Glutamatergic neuron (in vitro differentiated cells): ENCODE results near the gene SYS1. TPM values are rescaled to one million over a fixed set of nuclear protein-coding genes. Genes with fewer than 3 reads are reported as not detected.

ENCODE experiments used
- DNase-seq: peaks from one replicate; pipeline ENCODE4 v3.0.0; 2022
- H3K27ac Mint-ChIP-seq: one replicate; pipeline ENCODE4 v1.8.0; 2020; ENCODE audit warnings: mild to moderate bottlenecking, mixed read lengths, inconsistent platforms; ENCODE audit not compliant: unreplicated experiment
- H3K27me3 Mint-ChIP-seq: one replicate; pipeline ENCODE4 v1.8.0; 2020; ENCODE audit warnings: mild to moderate bottlenecking, moderate library complexity, mixed read lengths, inconsistent platforms; ENCODE audit not compliant: unreplicated experiment
- H3K36me3 Mint-ChIP-seq: one replicate; pipeline ENCODE4 v1.8.0; 2020; ENCODE audit warnings: mild to moderate bottlenecking, mixed read lengths, inconsistent platforms; ENCODE audit not compliant: unreplicated experiment
- H3K4me1 Mint-ChIP-seq: one replicate; pipeline ENCODE4 v1.8.0; 2020; ENCODE audit warnings: mild to moderate bottlenecking, low read depth, mixed read lengths, inconsistent platforms; ENCODE audit not compliant: unreplicated experiment
- H3K4me3 Mint-ChIP-seq: one replicate; pipeline ENCODE4 v1.8.0; 2020; ENCODE audit warnings: mild to moderate bottlenecking, mixed read lengths, inconsistent platforms; ENCODE audit not compliant: unreplicated experiment
- H3K9me3 Mint-ChIP-seq: one replicate; pipeline ENCODE4 v1.8.0; 2020; ENCODE audit warnings: mild to moderate bottlenecking, moderate library complexity, mixed read lengths, inconsistent platforms; ENCODE audit not compliant: unreplicated experiment
- total RNA-seq: library from RNA; stranded (reverse); fragmentation: NEBNext Ultra II Directional; extraction: Animal tissue kit (Norgen Biotek cat#: 25700); gene quantifications from one replicate; pipeline ENCODE4 v1.2.1, GENCODE V29; 2021; ENCODE audit not compliant: unreplicated experiment
- TF ChIP-seq, protein P1 (sequence below): fragments of 200-600 bp; sonication (generic); IDR thresholded peaks from one replicate; pipeline ENCODE4 v1.5.0; 2021; ENCODE audit not compliant: partially characterized antibody, unreplicated experiment

Gene SYS1
- total RNA-seq, 1 donor from 2014 or later: 17.7 TPM

DNA sequence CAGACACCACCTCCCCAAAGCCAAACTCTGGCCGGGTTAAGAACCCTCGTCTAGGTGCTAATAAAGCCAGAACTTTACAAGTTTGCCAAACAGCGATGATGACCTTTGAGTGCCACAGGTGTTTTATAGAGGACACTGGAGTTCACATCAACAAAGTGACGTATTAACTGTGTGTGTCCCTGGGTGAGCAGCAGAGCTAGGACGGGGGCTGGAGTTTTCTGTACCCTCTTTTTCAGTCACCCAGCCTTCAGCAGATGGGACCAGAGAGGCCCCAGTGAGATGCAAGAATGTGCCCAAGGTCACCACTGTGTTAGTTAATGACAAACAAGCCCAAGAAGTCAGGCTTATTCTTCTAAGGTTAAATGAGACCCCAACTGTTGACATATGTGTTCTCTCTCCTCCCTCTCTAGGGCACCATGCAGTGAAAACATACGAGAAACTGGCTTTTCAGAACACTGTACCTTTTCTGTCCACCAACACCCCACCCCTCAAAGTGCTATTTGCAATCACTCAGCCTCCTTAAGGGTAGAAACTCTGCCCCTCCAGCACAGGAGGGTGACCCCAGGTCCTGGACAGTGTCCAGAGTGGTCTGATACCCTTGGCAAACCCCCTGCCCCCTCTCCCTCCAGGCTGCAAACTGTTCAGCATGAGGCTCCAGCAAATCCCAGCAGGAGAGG lies 20.0 kb upstream of the SYS1 start:
- Mint-ChIP-seq H3K27ac (no peak overlapping the region), H3K9me3 (peaks cover 2% of the 10 kb centered on the region), H3K27me3 (no peaks in the 10 kb centered on the region), H3K4me1 (peaks cover 1% of the 10 kb centered on the region), H3K36me3 (no peaks in the 10 kb centered on the region), H3K4me3 (no peak overlapping the region)
- DNase-seq: no peak
- TF ChIP-seq, protein P1, sequence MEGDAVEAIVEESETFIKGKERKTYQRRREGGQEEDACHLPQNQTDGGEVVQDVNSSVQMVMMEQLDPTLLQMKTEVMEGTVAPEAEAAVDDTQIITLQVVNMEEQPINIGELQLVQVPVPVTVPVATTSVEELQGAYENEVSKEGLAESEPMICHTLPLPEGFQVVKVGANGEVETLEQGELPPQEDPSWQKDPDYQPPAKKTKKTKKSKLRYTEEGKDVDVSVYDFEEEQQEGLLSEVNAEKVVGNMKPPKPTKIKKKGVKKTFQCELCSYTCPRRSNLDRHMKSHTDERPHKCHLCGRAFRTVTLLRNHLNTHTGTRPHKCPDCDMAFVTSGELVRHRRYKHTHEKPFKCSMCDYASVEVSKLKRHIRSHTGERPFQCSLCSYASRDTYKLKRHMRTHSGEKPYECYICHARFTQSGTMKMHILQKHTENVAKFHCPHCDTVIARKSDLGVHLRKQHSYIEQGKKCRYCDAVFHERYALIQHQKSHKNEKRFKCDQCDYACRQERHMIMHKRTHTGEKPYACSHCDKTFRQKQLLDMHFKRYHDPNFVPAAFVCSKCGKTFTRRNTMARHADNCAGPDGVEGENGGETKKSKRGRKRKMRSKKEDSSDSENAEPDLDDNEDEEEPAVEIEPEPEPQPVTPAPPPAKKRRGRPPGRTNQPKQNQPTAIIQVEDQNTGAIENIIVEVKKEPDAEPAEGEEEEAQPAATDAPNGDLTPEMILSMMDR: no peak

DNA sequence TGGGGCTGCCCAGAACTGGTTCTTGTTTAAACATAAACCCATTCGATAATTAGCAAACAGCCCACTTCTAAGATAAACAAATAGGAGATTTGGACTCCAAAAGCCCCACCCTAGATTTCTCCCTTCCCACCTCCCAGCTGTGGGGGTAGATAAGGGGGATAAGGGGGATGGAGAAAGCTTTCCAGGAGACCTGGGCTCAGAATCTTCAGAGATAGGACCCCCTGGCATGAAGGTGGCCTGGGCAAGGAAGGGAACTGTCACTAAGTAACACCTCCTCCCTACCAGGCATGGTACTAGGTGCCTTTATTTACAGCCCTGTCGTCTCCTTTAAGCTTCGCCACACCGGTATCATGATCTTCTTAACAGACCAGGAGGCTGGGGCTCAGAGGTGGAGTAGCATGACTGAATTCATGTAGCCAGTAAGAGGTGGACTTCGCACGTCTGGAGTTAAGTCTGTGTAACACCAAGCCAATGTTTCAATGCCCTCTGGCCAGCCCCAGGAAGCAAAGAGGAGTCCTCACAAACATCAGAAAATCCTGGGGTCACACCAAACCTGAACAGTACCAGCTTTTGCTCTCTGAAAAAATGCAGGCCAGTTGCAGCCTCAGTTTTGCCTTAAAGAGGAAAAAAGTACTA lies 19.3 kb upstream of the SYS1 start:
- no peaks in the 10 kb centered on the region for H3K4me1 Mint-ChIP-seq
- H3K27ac Mint-ChIP-seq: no peak overlapping the region
- TF ChIP-seq, protein P1: no peak

DNA sequence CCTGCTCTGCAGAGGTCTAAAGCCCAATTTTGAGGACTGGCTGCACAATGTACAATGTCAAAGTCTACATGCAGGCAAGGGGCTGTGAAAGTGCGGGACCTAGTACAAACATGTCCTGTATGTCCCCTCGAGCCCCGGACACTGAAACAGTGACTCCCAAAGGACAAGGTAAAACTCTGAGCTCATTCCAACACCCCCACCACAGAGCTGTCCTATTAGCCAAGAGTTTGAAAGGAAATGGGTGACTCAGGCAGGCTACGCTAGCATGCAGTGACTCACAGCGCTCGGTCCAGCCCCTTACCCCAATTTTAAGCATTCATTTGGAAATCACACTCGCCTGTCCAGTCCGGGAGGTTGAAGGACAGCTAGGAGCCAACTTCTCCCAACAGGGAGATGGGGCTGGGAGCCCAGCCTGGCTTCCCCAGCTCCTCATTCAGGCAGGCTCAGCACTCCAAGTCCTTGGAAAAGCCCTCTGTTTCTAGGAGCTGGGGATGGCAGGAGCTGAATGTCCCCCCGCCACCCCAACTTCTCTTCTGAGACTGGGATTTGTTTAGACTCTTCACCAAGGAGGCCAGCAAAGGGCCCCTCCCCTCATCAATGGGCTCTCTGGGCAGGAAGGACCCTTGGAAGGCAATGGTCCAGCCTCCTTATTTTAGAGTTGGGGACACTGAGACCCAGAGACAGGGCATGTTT lies 18.6 kb upstream of the SYS1 start:
- Mint-ChIP-seq H3K27me3 (no peaks in the 10 kb centered on the region), H3K27ac (no peak overlapping the region), H3K36me3 (no peaks in the 10 kb centered on the region), H3K4me3 (no peak overlapping the region), H3K4me1 (no peaks in the 10 kb centered on the region), H3K9me3 (peaks cover 2% of the 10 kb centered on the region)
- no peak for DNase-seq
- TF ChIP-seq, protein P1: no peak

More for the DNA sequence above, 19.3 kb upstream of the SYS1 start:
- Mint-ChIP-seq H3K4me3 (no peak overlapping the region), H3K27me3 (no peaks in the 10 kb centered on the region), H3K9me3 (peaks cover 2% of the 10 kb centered on the region), H3K36me3 (no peaks in the 10 kb centered on the region)
- DNase-seq: no peak

DNA sequence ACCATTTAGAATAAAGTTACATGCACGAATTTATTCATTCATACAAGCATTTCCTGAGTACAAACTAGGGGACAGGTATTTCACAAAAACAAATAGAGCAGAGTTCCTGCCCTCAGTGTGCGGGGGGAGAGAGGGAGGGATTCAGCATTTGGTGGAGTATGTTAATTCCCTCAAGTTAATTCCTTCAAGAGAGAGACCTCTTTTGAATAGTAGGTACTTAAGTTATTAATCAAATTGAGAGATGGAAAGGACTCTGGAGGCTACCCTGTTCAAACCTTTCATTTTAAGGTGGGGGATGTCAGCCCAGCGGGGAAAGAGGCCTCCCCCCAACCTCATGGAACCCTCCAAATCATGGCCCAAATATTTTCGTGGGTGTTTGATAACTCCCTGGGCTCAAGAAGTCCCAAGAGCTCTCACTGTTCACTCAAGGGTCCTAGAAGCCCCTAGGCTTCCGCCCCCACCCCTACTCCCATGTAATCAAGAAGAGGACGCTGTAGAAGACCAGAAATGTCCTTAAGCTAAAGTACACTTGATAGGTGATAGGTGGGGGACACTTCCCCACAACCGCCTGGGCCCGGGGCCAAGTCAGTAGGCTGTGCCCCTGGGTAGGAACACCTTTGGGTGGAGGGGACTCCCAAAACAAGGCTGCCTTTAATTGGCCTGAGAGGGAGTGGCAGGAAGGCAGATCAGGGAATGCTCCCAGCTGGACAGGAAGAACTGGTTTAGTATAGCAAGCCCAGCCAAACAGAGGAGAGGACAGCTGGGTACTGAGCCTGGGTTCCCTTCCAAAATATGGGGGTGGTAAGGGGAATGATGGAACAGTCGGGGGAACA lies 17.6 kb upstream of the SYS1 start:
- H3K4me3 Mint-ChIP-seq: no peak overlapping the region
- peaks cover 2% of the 10 kb centered on the region for H3K9me3 Mint-ChIP-seq
- DNase-seq: no peak
- no peaks in the 10 kb centered on the region for H3K27me3 Mint-ChIP-seq
- TF ChIP-seq, protein P1: no peak
- H3K4me1 Mint-ChIP-seq: no peaks in the 10 kb centered on the region
- no peak overlapping the region for H3K27ac Mint-ChIP-seq
- H3K36me3 Mint-ChIP-seq: no peaks in the 10 kb centered on the region
